Limb (tissue), 2 donors: Measurements from ENCODE around the gene CASK.
"Not testable (repeated sequence)": the region's sequence is repeated elsewhere in the genome, so short reads cannot be mapped to it uniquely, and the experiment has no call there.

Source experiments
- DNase-seq, 2 donors: peaks; one replicate each; pipeline ENCODE4 v3.0.0-alpha.2; 2016; ENCODE audit errors: extremely low spot score in 2 of 2

CASK gene

DNA sequence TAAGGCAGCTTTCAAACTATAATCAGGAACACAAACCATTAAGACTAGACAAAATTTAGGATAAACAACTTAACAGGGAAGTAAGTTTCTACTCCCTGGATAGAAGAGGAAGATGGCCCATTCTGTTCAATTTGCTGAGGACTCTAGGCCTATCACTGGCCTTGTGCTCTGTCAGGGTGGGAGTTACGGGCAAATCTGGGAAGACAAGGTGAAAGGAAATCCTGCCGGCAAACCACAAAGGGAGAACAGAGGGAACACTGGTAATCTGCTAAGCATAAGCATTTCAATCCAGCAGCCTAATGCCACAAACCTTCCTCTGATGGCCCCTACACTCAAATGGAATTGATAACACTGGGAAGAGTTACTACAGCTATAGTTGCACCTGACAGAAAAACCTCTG is 191.1 kb downstream of the CASK start:
- DNase-seq, result no peak

DNA sequence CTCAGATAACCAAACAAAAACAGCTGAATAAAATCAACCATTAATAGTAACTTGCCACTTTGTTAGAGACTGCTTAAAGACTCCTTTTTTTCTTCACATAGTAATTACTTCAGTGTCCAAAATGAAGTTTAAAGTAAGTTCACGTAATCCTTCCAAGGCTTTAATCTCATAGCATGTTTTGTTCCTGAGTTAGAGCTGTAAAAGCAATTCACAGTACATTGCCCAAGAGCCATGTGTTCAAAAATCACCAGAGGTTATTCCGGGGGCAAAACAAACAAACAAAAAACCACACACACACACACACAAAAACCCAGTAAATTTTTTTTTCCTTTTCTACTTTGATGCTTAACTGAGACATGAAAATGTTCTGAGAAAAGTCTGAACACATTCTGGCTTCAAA is 193.3 kb downstream of the CASK start:
- DNase-seq, result no peak

DNA sequence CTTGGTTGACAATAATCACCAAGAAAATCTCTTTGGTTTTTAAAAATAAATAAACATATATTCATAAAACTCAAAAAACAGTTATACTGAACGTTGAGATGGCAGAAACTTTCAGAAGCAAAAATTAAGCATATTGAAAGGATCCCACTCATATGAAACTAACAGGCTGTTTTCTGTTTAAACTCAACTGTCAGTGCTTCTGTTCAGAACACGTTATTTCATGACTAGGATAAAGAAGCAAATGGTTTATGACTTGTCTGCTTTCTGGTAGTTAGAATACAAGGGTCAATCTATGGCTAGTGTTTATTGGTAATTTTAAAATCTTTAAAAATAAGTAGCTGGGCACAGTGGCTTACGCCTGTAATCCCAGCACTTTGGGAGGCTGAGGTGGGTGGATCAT is 195.2 kb downstream of the CASK start:
- no peak for DNase-seq

DNA sequence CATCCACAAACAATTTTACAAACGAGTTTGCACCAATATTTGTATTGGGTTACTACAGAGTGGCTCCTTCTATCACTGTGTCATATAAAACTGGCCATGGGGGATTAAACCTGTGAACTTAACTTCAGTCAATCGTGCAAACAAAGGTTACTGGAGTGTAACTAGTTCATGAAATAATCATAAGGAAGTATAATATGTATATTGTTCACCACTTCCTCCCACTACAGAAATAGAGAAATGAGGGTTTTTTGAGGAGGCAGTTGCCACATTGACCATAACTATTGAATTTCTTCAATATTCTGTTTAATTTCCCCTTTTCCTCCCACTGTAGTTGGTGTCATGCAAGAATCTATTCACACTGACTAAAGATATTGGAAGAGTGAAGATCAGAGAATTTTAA is 199.5 kb downstream of the CASK start, which contains the start of gene GPR82:
Gene GPR82, plus strand, starts transcription at position 356 of the 400 bp plus-strand sequence. CDS start 2,846 bp downstream, outside the sequence.
- no peak for DNase-seq

DNA sequence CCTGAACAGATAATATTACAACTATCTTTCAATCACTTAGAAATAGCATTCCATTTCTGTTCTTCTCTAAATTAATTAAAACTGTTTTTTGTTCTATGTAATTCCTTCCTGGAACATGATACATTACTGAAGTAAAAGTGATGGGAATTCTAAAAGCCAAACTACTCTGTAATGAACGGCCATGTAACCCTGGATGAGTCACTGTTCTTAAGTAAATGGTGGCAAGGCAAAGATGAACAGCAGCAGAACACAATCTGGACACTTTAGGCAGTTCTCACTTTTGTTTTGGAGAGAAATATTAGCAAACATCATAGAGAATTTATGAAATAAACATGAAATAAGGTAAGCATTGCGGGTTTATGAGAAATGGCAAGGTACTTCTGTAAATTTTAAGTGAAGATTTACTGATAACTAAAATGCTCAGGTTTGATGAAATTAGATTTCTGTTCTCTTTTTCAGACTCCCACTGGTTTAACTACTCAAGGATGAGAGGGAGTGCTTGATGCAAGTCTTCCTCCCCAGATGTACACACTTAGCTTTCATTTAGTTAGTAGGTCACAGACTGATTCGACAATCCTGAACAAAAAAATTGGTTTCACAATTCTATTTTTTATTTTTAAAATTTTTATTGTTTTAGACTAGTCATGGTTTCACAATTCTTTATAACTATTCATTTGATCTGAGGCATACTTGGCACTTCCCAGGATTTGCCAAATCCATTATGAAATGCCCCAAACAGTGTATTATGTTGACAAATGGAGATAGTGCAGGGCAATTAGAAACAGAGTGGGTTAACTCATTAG is 200.3 kb downstream of the CASK start:
- DNase-seq, result no peak

DNA sequence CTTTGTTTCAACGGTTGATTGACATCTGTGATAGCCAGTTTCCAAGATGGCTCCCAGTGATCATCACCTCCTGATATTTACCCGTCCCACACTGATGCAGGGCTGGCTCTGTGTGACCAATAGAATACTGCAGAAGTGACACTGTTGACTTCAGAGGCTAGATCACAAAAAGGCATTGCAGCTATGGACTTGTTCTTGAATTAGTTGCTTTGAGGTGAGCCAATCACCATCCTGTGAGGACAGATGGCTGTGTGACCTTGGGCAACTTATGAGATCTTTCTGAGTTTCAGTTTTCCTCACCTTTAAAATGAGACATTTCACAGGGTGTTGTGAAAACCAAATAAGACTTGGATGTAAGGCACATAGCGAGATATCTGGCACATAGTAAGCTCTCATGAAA is 201.1 kb downstream of the CASK start:
- no peak for DNase-seq

DNA sequence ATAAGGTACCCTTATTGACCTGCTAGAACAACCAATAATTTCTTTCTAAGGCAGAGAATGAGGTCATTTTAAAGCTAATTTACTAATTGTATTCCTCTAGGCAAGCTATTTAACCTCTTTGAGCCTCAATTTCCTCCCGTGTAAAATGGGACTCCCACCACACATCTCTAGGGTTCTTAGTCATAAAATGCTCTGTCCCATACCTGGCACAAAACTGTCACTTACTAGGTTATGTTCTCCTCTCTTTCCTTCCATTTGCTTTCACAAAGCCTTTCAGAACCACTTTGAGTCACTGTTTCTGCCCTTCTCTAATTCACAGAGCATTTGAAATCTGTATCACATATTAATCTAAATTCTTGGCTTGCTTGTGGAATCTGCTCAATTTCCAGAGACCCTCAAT is 201.8 kb downstream of the CASK start:
- no peak for DNase-seq

DNA sequence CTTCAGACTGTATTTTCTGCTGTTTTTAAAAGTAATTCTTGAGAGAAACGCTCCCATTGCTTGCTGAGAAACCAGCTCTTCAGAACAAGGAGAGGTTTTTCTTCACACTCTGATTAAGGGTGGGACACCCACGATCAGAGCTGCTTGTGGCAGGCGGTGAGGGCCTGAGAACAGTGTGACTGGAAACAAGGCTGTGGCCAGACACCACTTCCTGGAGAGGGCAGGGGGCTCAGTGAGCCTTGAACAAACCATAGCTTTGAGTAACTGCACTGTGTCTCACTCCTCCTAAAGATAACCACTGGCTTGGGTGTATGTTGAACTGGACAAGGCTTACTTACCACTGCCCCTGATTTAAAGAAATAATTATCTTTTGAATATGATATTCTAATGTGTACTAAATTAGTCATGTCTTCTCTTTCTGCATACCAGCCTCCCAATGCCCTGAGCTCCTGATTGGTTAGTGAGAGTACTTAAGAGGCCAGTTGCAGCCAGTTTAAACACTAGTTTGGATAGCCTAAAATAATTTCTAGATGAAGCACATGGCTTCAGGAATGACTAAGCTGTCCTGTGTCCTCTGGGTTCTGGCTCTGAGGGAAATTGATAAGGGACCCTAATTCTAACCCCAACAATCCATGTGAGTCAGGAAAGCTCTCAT is 203.1 kb downstream of the CASK start:
- no peak for DNase-seq

DNA sequence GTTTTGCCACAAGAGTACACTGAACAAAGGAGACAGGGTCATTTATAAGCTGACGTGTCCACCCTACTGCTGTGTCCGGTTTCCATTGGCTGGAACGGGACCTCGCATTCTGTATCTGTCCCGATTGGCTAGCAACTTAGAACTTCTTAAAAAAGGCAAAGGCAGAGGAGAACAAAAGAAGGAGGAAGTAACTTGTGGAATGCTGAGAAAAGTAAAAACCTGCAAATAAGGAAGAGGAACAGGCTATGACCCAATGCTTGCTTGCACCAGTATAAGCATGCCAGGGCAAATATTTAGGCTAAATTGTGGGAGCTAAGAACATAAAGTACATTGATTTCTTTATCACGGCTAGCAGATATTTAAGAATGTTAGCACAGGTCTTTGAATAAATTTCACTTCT is 203.7 kb downstream of the CASK start:
- DNase-seq, result not testable (repeated sequence)

DNA sequence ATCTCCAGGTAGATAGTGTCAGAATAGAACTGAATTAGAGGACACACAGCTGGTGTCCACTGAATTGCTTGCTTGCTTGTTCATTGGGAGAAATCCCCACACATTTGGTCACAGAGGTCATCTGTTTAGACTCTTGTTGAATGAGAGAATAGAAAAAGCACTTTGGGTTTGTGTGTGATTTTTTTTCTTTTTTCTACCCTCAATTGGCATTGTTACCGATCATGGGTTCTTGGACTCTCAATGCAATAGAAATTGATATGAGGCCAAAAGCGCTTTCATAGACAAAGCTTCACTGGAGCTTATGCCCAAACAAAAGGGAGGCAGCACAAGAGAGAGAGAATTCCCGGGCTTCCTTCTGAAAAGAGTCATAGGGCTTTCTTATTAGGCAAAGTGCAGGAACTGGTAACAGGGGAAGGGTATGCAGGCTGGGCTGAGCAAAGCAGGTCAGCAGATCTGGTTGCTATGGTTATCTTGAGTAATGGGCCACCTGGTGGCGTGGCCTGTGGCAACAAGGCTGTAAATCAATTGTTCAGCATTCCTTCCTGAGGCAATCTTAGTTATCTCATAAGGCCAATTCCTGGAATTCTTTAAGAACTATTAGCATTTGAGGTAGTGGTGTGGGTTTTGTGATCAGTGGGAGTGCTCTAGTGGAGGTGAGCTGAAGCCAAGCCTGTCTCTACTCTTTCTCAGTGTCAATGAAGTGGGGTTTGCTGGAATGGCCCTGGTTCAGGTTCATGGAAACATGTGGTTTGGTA is 204.7 kb downstream of the CASK start:
- no peak for DNase-seq

DNA sequence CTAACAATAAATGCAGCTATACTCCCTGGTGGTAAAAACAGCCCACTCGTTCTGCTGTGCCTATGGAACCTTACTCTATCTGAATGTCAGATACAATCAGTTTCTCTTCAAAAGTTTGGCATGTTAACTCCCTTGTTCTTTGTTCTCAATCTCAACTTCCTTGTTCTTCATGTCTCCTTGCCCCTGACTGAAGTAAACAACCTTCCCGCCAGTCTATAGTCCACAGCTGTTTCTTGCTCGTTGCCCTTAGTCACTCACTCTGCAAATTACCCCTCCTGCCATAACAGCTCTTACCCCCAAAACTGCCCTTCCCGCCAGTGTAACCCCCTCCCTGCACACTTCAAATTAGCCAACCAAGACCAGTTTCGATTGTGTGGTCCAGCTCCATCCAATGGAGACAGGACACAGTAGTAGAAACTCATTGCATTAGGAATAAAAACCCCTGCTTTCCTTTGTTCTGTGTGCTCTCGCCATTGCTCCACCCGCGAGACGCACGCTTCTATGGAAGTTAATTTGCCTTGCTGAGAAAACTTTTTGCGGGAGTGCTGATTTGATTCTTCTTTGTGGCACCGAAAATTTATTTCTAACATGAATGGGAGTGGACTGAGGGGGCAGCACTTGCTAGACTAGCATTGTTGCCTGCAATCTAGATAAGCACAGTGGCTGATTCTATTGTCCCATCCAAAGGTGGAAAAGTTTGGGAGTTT is 206.4 kb downstream of the CASK start:
- no peak for DNase-seq

DNA sequence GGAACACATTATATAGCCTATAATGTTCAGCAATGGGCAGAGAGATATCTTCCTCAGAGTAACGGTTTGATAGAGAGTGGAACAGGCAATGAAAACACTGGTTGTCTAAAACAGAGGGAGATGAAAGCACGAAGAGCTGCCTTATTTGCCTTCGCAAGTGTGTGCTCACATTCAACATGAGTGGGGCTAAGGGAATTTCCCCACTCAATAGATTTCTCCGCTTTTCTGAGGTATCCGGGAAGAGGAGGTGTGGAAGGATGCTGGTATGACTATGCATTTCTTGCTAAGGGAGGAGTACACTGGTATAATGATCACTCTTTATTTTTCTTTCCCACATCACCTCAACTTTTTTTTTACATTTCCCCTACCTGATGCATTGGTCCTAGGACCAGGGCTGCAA is 207.1 kb downstream of the CASK start:
- DNase-seq, result no peak

DNA sequence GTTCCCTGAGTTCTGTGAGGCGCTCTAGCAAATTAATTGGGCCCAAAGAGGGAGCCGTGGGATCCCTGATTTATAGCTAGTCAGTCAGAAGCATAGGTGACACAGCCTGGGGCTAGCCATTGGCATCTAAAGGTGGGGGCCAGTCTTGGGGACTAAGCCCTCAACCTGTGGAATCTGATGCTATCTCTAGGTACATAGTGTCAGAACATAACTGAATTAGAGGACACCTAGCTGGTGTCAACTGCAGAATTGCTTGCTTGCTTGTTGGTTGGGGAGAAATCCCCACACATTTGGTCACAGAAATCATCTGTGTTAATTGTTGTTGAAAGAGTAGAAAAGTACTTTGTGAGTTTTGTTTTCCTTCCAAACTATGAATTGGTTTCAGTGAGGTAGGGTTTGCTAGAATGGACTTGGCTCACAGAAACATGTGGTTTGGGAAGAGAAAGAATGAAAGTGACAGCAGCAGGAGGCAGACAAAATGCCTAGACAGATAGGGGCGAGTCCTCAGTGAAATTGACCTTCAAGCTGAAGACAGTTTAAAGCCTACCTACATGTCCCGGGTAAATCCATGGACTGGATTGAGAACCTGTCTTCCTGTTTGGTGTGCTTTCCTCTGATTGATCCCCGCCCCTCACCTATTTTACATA is 212.2 kb downstream of the CASK start:
- DNase-seq, result no peak

DNA sequence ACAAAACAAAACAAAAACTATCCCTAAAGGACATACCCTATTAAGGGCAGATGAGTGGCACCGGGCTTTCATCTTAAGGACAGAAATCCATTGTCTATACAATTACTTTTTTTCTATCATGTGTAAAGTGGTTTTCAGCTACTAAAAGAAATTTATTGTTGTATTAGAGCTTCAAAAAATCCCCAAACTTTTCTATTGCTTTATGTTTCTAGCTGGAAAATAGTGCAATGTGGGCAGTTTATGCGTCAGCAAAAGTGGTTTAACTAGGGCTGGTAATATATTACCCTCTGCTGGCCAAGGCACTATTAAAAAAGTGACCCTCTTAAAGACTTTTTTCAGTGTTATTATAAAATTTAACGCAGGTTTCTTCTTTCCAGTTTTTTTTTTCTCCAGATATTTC is 214.9 kb downstream of the CASK start:
- no peak for DNase-seq

DNA sequence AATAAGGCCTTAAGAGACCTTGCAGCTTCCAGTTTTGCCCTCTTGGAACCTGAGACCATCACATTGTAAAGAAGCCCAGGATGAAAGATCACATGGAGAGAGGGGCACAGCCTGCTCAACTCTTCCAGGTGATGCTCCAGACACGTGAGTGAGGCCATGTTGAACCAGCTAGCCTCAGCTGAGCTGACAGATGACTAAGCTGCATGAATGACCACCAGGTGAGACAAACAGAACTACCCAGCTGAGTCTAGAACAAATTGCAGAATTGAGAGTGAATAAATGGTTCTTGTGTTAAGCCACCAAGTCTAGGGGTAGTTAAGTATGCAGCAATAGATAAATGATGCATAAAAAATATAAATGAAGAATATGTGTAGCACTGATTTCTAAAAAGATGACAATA is 216.1 kb downstream of the CASK start:
- DNase-seq, result no peak

DNA sequence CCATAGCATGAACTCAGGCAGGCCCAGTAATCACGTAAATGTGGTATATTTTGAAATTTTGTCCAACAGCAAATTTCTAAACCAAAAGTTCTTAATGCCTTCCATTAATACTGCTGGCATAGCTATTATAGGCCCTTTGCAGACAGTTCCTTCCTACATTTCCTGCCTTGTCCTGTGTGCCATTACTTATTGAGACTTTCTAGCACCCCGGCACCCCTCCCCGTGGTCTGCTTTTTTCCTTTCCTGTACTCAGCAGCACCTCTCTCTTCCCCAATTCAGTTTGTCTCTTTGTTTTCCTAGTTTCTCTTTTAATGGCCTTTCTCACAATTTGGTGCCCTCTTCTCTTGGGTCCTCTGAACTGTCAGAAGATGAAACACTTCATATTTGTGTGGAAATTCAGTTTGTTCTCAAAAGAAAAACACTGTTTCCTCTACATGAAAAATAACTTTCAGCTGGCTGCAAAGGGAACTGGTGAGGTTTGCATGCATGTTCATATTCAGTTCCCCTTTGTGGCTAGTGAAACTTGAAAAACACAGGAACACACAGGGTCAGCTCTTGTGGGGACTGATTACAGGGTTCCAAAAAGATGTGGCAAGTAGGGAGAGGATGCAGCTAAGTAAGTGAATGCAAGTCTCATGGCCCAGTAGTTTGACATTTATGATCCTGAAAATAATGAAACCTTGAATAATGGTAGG is 217.5 kb downstream of the CASK start:
- DNase-seq, result no peak

DNA sequence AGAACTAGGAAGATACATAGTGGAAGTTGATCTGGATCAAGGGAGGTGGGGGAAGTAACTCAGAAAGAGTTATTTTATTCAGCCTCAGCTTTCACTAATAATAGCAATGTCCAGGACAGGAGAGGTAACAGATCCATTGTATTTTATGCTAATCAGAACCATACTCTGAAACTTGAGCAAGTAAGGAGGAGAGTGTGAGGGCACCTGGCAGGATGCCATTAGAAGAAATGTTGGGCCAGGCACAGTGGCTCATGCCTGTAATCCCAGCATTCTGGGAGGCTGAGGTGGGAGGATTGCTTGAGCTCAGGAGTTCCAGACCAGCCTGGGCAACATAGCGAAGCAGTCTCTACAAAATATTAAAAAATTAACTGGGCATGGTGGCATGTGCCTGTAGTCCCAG is 218.3 kb downstream of the CASK start:
- no peak for DNase-seq

DNA sequence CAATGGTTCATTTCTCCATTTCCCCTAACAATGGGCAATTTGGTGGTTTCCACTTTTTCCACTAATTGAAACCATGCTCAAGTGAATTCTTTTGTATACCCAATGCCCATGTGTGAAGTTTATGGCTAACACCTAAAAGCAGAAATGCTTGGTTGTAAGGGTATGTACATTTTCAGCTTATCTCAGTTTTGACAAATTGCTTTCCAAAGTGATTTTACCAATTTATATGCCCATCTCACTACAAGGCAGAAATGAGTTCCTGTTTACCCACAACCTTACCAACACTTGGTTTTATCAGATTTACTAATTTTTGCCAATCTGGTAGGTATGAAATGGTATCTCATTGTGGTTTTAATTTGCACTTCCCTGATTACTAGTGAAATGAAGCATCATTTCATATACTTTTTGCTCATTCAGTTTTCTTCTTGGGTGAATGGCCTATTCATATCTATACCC is 219.8 kb downstream of the CASK start:
- no peak for DNase-seq

DNA sequence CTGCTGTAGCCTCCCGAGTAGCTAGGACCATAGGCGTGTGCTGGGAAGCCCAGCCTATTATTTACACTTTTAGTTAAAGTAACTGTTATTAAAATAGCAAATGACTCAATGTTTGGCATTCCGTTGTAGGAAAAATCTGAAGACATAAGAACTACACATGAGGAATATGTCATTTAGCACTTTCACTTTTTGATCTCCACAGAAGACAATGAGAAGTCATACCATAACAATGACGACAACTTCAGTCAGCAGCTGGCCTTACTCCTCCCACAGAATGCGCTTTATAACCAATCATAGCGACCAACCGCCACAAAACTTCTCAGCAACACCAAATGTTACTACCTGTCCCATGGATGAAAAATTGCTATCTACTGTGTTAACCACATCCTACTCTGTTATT is 227.9 kb downstream of the CASK start:
- no peak for DNase-seq

DNA sequence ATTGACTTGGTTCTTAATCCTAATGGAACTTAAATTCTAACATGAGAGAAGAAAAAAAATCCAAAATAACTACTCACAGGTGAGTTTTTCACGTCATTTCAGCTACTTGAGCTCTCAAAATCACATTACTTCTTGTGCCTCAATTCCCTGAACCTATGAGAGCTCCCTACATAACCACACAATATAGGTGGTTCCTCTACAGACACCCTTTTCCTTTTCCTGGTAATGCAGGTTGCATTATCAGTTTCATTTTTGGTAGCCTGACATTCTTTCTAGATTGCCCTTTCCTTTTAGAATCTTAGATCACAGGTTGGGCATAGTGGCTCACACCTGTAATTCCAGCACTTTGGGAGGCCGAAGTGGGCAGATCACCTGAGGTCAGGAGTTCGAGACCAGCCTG is 230.3 kb downstream of the CASK start:
- no peak for DNase-seq
